Frontal cortex (tissue), 1 donor: Measurements from ENCODE around the gene TCF20. TPM values are rescaled to one million over a fixed set of nuclear protein-coding genes. Genes with fewer than 3 reads are reported as not detected.

Source experiments
- total RNA-seq: library from RNA; depleted of rRNA; stranded (reverse); fragments of >200 nt; gene quantifications from one replicate; pipeline ENCODE4 v1.2.3, GENCODE V29; 2014

The TCF20 gene
- total RNA-seq, 1 donor from 2014 or later, result 60.3 TPM

Other genes starting within 250 kb of the TCF20 start
- gene NAGA, start 199.8 kb downstream of the TCF20 start, total RNA-seq, result 13.5 TPM
- gene PHETA2, start 196.4 kb downstream of the TCF20 start, total RNA-seq, result 4.5 TPM
- 20.0 TPM for gene SMDT1, start 191.0 kb downstream of the TCF20 start, total RNA-seq
- gene NDUFA6, start 179.9 kb downstream of the TCF20 start, total RNA-seq, result 57.1 TPM
- gene CYP2D6, start 139.8 kb downstream of the TCF20 start, total RNA-seq, result 2.0 TPM
- gene NFAM1, start 161.8 kb upstream of the TCF20 start, total RNA-seq, result 0.82 TPM
- 17.9 TPM for gene RRP7A, start 249.1 kb upstream of the TCF20 start, total RNA-seq